Measurements from ENCODE around the gene FAM227A.

DNA sequence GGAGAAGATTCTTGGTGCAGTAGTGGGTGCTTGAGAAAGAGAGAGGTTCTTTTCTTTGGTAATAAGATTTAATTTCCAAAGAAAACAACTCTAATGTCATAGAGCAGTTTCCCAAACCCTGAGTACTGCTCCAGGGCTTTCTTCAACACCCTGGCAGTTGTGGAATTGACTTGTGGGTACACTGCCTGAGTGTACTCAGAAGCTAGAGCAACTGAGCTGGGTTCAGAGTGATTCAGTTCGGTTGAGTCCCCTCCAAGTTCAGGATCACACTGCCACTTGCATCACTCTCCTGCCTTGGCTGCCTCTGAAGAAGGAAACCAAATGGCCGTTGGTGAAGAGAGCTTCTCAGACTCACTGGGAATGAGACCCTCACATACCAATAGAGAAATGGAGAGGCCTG lies 91.5 kb downstream of the FAM227A start:
- TF ChIP-seq, protein P1, sequence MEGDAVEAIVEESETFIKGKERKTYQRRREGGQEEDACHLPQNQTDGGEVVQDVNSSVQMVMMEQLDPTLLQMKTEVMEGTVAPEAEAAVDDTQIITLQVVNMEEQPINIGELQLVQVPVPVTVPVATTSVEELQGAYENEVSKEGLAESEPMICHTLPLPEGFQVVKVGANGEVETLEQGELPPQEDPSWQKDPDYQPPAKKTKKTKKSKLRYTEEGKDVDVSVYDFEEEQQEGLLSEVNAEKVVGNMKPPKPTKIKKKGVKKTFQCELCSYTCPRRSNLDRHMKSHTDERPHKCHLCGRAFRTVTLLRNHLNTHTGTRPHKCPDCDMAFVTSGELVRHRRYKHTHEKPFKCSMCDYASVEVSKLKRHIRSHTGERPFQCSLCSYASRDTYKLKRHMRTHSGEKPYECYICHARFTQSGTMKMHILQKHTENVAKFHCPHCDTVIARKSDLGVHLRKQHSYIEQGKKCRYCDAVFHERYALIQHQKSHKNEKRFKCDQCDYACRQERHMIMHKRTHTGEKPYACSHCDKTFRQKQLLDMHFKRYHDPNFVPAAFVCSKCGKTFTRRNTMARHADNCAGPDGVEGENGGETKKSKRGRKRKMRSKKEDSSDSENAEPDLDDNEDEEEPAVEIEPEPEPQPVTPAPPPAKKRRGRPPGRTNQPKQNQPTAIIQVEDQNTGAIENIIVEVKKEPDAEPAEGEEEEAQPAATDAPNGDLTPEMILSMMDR (conservative IDR thresholded peaks at IDR 0.05): no peak
- TF ChIP-seq ZFX (IDR thresholded peaks at IDR 0.05): no peak

Data from C4-2B (cell line).